Adrenal gland (tissue), 5 donors: Measurements from ENCODE around the gene WNT7A.

Source experiments
- POLR2A ChIP-seq, 2 donors: fragments of 450-650 bp; IDR thresholded peaks; one replicate each; pipeline ENCODE4 v1.6.1; 2017; ENCODE audit warnings: antibody characterized with exemption in 2 of 2, mild to moderate bottlenecking in 2 of 2, moderate library complexity in 1 of 2
- TF ChIP-seq, protein P1 (sequence below), 6 experiments: fragments of 450-650 bp in 4 of 6; fragments of 200-600 bp in 2 of 6; sonication (generic) in 1 of 6; IDR thresholded peaks; 1 replicate in 5 of 6; 2 replicates in 1 of 6; pipeline versions ENCODE4 v1.5.1 to v1.8.0; 2016 to 2021; ENCODE audit warnings: antibody characterized with exemption in 6 of 6, mild to moderate bottlenecking in 2 of 6, moderate library complexity in 1 of 6
- donor health status: DM: no; HTN: no; CAD: no.

DNA sequence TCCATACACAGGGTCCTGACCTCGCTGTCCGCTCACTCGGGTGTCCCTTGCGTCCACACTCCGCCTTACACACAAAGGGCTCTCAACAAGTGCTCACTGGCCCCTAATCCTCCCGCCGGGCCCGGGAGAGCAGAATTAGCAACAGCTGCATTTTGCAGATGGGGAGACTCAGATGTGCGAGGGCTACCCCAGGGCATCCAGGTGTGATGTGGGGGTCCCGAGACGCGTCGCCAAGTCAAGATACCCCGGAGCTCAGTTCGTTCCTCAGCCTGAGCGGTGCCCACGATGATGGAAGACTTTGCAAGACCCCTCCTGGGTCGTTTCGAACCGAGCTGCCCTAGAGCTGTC is 14.9 kb upstream of the WNT7A start:
- TF ChIP-seq, protein P1, sequence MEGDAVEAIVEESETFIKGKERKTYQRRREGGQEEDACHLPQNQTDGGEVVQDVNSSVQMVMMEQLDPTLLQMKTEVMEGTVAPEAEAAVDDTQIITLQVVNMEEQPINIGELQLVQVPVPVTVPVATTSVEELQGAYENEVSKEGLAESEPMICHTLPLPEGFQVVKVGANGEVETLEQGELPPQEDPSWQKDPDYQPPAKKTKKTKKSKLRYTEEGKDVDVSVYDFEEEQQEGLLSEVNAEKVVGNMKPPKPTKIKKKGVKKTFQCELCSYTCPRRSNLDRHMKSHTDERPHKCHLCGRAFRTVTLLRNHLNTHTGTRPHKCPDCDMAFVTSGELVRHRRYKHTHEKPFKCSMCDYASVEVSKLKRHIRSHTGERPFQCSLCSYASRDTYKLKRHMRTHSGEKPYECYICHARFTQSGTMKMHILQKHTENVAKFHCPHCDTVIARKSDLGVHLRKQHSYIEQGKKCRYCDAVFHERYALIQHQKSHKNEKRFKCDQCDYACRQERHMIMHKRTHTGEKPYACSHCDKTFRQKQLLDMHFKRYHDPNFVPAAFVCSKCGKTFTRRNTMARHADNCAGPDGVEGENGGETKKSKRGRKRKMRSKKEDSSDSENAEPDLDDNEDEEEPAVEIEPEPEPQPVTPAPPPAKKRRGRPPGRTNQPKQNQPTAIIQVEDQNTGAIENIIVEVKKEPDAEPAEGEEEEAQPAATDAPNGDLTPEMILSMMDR (IDR thresholded peaks at IDR 0.05): no peak
- no peak for TF ChIP-seq POLR2A (IDR thresholded peaks at IDR 0.05)
